Endodermal cell (in vitro differentiated cells): ENCODE data around the gene NRP1. TPM values are rescaled to one million over a fixed set of nuclear protein-coding genes. Genes with fewer than 3 reads are reported as not detected.

Experiments used
- DNase-seq: peaks from one replicate; pipeline ENCODE4 v3.0.0-alpha.2; 2017
- H3K27ac ChIP-seq: 2 replicates; pipeline ENCODE4 v1.5.1; 2013; ENCODE audit warnings: mild to moderate bottlenecking, low read depth, low read length, moderate library complexity
- H3K27me3 ChIP-seq: 2 replicates; pipeline ENCODE4 v1.6.1; 2013; ENCODE audit warnings: mild to moderate bottlenecking, low read length, moderate library complexity; ENCODE audit not compliant: insufficient read depth, control insufficient read depth, poor library complexity, severe bottlenecking
- H3K36me3 ChIP-seq: 2 replicates; pipeline ENCODE4 v1.7.0; 2013; ENCODE audit warnings: mild to moderate bottlenecking, low read length, moderate library complexity; ENCODE audit not compliant: control insufficient read depth, insufficient read depth
- H3K4me1 ChIP-seq: one replicate; pipeline ENCODE4 v1.7.0; 2013; ENCODE audit warnings: low read length; ENCODE audit not compliant: control insufficient read depth, insufficient read depth
- H3K4me3 ChIP-seq: 2 replicates; pipeline ENCODE4 v1.5.1; 2013; ENCODE audit warnings: mild to moderate bottlenecking, low read length, moderate library complexity
- H3K9ac ChIP-seq: 2 replicates; pipeline ENCODE4 v1.6.1; 2013; ENCODE audit warnings: mild to moderate bottlenecking, low read length, moderate library complexity; ENCODE audit not compliant: poor library complexity, severe bottlenecking; ENCODE audit errors: extremely low read depth
- H3K9me3 ChIP-seq: 2 replicates; pipeline ENCODE4 v1.6.1; 2013; ENCODE audit warnings: mild to moderate bottlenecking, low read length, moderate library complexity; ENCODE audit not compliant: control insufficient read depth
- H3K27ac Mint-ChIP-seq: 2 replicates; pipeline ENCODE4 v1.8.0; 2020; ENCODE audit warnings: mixed read lengths
- H3K27me3 Mint-ChIP-seq: 2 replicates; pipeline ENCODE4 v1.8.0; 2021; ENCODE audit warnings: mild to moderate bottlenecking, mixed read lengths; ENCODE audit not compliant: insufficient read depth
- H3K36me3 Mint-ChIP-seq: 2 replicates; pipeline ENCODE4 v1.8.0; 2020; ENCODE audit warnings: low read depth, mixed read lengths
- H3K4me1 Mint-ChIP-seq: 2 replicates; pipeline ENCODE4 v1.8.0; 2020; ENCODE audit warnings: mixed read lengths
- H3K4me3 Mint-ChIP-seq: 2 replicates; pipeline ENCODE4 v1.8.0; 2020; ENCODE audit warnings: mild to moderate bottlenecking, moderate library complexity, mixed read lengths
- H3K9me3 Mint-ChIP-seq: 2 replicates; pipeline ENCODE4 v1.8.0; 2020; ENCODE audit warnings: mild to moderate bottlenecking, mixed read lengths
- CTCF ChIP-seq: fragments of 200-600 bp; sonication (generic); conservative IDR thresholded peaks from 2 replicates; pipeline ENCODE4 v1.5.0; 2021; ENCODE audit warnings: antibody characterized with exemption, mild to moderate bottlenecking
- WGBS, 2 experiments: methylation state at CpG; one replicate each; pipeline versions ENCODE4 v1.1.5 to v1.1.7; 2013; ENCODE audit warnings: missing lambda C conversion rate in 2 of 2, mixed read lengths in 1 of 2; ENCODE audit not compliant: insufficient coverage in 1 of 2, insufficient read length in 1 of 2; 5-methylcytosine and 5-hydroxymethylcytosine counted together
- total RNA-seq, 2 donors: library from RNA; stranded (reverse); fragmentation: NEBNext Ultra II Directional in 1 of 2; extraction: Animal tissue kit (Norgen Biotek cat#: 25700) in 1 of 2; gene quantifications; 2 replicates in 1 of 2; 3 replicates in 1 of 2; pipeline ENCODE4 v1.2.1, GENCODE V29; 2021

The NRP1 gene
- total RNA-seq, 2 donors from 2014 or later, result 20.7 to 30.6 TPM

GRCh38 chr10:33263453-33263852 lies 71.0 kb downstream of the NRP1 start:
- no peak for TF ChIP-seq CTCF
- Histone ChIP-seq H3K36me3 (peaks cover 62% of the 10 kb centered on the region), H3K4me3 (no peak overlapping the region), H3K9me3 (no peaks in the 10 kb centered on the region), H3K4me1 (peaks cover under 1% of the 10 kb centered on the region), H3K27ac (no peak overlapping the region), H3K27me3 (no peaks in the 10 kb centered on the region), H3K9ac (no peak overlapping the region)
- Mint-ChIP-seq H3K4me3 (no peak overlapping the region), H3K27me3 (no peaks in the 10 kb centered on the region), H3K36me3 (peaks cover 28% of the 10 kb centered on the region), H3K4me1 (peaks cover 10% of the 10 kb centered on the region), H3K9me3 (no peaks in the 10 kb centered on the region), H3K27ac (no peak overlapping the region)
- 82 to 95% methylated on average over 3 to 4 of the region's 4 CpGs for WGBS, 2 experiments
- no peak for DNase-seq

GRCh38 chr10:33262871-33263270 lies 71.6 kb downstream of the NRP1 start:
- Histone ChIP-seq H3K9me3 (no peaks in the 10 kb centered on the region), H3K36me3 (peaks cover 63% of the 10 kb centered on the region), H3K27ac (no peak overlapping the region), H3K9ac (no peak overlapping the region), H3K27me3 (no peaks in the 10 kb centered on the region), H3K4me3 (no peak overlapping the region), H3K4me1 (peaks cover 3% of the 10 kb centered on the region)
- peaks cover 25% of the 10 kb centered on the region for H3K36me3 Mint-ChIP-seq
- H3K27ac Mint-ChIP-seq, result no peak overlapping the region
- no peak for TF ChIP-seq CTCF
- H3K9me3 Mint-ChIP-seq, result no peaks in the 10 kb centered on the region
- H3K4me1 Mint-ChIP-seq, result peaks cover 14% of the 10 kb centered on the region
- no peak for DNase-seq
- 83 to 100% methylated on average over 1 to 3 of the region's 3 CpGs for WGBS, 2 experiments
- H3K4me3 Mint-ChIP-seq, result no peak overlapping the region
- no peaks in the 10 kb centered on the region for H3K27me3 Mint-ChIP-seq

GRCh38 chr10:33260403-33261149 lies 73.9 kb downstream of the NRP1 start:
- Histone ChIP-seq H3K36me3 (peaks cover 63% of the 10 kb centered on the region), H3K9ac (no peak overlapping the region), H3K4me1 (peaks cover 3% of the 10 kb centered on the region), H3K4me3 (no peak overlapping the region), H3K27me3 (no peaks in the 10 kb centered on the region), H3K27ac (no peak overlapping the region), H3K9me3 (no peaks in the 10 kb centered on the region)
- H3K27ac Mint-ChIP-seq, result no peak overlapping the region
- DNase-seq, result no peak
- no peaks in the 10 kb centered on the region for H3K27me3 Mint-ChIP-seq
- peaks cover 20% of the 10 kb centered on the region for H3K4me1 Mint-ChIP-seq
- WGBS, 2 experiments, result 99 to 100% methylated on average over 1 to 5 of the region's 5 CpGs
- TF ChIP-seq CTCF, result no peak
- H3K36me3 Mint-ChIP-seq, result peaks cover 25% of the 10 kb centered on the region
- H3K9me3 Mint-ChIP-seq, result no peaks in the 10 kb centered on the region
- no peak overlapping the region for H3K4me3 Mint-ChIP-seq
